Islet precursor cell (in vitro differentiated cells): ENCODE data around the gene P2RY2.

Experiments used
- DNase-seq: peaks from one replicate; pipeline ENCODE4 v3.0.0-alpha.2; 2018

P2RY2 gene

DNA sequence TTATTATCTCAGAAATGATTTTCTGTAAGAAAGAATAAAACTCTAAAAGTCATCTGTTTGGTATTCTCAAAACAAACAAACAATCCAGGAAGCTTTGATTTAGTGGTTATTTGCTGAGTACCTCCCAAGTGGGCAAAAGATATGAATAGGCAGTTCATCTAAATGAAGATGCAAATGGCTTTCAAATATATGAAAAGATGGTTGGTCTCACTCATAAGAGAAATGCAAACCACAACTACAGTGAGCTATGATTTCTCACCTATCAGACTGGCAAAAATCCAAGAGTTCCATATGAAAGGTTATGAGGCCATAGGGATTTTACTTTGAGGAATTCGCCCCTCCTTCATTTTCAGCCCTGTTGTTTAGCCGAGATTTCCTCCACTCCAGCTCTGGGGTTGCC is 11.3 kb upstream of the P2RY2 start:
- DNase-seq: no peak

DNA sequence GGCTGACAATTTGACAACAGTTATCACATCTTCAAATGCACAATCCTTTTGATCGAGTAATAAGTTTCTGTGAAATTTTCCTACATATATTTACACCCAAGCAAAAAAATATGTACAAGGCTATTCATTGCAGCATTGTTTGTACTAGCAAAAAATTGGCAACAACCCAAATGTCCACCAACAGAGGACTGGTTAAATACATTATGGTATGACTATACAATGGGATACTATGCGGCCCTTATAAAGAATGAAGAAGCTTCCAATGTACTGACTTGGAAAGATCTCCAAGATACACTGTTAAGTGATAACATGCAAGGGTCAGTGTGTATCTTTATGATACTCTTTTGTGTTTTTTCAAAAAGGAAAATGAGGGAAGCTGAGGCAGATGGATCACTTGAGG is 8.2 kb upstream of the P2RY2 start:
- DNase-seq: no peak

DNA sequence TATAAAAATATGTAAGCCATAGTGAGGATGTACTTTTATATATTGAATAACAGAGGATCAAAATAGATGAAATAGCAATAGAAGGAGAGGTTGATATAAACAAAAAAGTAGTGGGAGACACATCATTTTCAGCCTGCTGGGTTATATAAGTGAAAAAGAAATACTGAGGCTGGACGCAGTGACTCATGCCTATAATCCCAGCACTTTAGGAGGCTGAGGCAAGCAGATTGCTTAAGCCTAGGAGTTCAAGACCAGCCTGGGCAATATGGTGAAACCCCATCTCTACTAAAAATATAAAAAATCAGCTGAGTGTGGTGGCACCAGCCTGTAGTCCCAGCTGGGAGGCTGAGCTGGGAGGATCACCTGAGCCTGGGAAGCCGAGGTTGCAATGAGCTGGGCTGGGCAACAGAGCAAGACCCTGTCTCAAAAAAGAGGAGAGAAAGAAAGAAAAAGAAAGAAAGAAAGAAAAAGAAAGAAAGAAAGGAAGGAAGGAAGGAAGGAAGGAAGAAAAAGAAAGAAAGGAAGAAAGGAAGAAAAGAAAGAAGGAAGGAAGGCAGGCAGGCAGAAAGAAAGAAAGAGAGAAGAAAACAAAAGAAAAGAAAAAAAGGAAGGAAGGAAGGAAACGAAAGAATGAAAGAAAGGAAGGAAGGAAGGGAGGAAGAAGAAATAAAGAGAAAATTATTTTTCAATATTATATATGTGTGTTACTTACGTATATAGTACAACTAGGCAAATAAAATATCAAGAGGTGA is 7.0 kb upstream of the P2RY2 start:
- DNase-seq: no peak

DNA sequence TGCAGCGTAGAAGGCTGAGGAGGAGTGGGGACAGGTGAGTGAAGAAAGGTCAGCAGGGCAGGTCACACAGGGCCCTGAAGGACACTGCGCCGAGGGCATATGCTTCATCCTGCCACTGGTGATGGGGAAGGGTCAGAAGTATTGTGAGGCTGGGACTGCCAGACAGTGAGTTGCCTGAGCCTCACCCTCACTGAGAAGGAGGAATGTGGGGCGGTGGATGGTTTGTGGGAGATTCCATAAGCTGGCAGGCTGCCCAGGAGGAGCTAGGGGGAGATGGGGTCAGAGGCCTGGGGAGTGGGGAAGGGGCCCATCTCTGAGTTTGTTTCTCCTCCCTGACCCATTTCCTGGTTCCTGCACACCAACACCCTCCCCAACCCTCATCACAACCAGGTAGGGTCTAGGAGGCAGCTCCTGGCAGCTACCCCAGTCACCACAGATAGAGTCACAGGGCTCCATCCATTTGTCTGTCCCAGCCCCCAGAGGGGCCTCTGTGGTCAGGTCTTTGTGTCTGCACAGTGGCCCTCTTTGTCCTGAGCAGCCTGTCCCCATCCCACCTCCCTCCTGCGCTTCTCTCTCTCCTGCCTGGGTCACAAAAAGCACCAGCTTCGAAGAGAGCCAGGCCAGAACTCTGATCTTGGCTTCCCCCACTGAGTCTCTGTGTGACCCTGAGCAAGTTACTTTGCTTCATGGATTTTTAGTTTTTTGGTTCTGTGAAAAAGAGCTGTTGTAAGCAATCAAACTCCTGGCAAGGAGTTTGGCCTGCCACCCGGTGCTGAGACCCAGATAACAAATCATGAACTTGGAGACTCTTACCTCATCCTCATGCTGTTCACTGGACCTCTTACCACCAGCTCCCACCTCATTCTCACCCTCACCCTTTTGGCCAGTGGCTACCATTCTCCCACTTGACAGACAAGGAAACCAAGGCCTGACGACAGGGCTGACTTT is 4.6 kb upstream of the P2RY2 start:
- DNase-seq: no peak

DNA sequence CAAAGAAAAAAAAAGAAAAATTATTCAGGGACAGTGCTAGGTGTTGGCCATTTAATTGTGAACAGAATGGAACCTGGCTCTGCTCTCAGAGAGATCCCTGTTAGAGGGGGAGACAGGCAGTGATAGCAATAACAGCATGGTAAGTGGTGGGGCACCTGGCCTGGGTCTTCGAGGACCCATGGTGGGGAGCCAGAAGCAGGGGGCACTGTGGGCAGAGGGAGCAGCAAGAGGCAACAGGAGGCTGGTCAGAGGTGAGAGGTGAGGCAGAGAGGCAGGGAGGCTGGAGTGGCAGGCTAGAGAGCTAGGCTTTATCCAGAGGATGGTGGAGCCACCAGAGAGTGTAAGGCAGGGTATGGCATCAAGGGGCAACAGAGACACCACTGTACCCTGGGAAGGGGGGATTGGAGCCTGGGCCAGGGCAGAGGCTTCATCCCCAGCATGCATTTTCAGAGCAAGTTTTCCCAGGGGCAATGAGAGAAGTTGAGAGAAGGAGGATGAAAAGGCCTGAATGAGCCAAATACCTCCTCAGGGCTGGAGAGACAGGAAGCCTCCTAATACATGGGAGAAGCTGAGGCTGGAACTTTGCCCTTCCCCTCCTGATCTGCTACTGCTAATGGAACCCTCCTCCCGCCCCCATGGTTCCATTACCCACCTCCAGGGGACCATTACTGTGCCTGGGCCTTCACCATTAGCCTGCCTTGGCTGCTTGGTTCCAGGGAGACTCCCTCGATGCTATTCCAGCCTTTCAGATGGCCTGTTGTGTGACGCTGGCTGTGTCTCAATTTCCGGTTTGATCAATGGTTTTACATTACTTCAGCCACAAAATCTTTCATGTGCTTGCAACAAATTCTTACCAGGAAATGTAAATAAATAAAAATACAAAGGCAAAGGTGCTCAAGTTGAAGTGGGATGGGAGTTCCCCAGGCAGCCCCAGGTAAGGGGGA is 2.6 kb upstream of the P2RY2 start:
- no peak for DNase-seq

DNA sequence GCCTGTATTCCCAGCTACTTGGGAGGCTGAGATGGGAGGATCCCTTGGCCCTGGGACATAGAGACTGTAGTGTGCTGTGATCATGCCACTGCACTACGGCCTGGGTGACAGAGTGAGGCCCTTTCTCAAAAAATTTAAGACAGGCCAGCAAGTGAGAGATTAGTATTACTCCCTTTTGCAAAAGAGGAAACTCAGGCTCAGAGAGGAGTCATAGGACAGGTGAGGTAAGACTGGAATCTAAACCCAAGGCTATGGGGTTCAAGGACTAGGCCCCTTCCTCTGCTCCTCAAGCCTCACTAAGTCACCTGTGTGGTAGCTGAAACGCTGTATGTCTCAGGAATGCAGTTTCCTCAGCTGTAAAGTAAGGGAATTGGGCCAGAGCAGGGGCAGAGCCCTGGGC is 1.6 kb upstream of the P2RY2 start:
- DNase-seq: no peak

DNA sequence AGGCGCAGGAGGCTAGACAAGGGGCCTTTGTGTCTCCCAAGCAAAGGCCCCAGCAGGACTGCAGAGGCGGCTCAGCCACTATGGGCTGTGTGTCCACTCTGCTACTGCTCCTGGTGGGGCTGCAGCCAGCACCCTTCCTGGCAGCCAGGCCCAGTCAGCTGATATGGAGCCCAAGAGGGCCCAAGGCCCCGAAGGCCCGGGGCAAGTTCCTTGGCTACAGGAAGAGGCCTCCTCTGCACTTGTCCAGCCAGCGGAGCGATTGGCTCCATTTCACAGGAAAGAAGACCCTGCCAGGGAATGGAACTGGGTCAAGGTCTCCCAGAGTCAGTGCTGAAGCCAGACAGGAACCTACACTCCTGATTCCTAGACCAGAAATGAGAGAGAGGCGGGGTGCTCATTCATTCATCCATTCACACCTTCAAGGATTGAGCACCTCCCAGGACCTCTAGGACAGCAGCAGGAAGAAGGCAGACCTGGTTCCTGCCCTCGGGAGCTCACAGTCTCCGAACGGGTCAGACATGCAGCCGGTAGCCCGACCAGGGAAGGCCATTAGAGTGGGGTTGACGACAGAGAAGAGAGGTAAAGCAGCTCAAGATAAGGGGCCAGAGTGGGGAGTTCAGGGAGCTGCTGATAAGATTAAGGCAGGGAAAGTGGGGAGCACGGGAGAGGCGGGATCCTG is 811 bp upstream of the P2RY2 start:
- DNase-seq: no peak

DNA sequence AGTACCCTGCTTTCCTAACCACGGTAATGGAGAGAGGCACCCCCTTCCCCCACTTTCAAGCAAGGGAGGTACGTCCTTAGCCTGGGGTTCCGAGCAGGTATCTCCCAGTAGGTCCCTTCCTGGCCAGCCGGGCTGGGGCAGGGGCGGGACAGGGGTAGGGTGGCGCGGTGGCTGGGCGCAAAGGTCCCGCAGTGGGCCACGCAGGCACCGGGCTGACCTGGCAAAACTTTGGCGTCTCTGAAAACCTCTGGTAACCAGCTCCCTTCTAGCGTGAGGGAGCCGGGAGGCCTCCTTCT is 323 bp upstream of the P2RY2 start:
- no peak for DNase-seq

DNA sequence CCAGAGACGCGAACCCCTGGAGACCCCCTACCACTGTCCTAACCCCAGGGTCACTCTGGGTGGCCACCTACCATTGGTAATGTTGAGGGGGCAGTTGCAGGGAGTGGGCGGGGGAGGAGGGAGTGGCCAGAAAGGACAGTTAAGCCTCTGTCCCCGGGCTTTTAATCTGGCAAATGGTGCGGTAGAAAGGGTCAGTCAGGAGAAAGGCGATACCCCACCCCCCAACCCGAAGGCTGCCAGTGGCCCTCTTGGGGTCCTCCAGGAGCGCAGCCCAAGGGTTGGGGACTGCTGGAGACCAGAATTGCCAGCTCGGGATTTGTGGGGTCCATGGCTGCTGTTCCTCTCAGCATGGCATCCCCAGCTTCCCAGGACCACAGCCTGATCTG is 742 bp downstream of the P2RY2 start:
- DNase-seq: no peak

DNA sequence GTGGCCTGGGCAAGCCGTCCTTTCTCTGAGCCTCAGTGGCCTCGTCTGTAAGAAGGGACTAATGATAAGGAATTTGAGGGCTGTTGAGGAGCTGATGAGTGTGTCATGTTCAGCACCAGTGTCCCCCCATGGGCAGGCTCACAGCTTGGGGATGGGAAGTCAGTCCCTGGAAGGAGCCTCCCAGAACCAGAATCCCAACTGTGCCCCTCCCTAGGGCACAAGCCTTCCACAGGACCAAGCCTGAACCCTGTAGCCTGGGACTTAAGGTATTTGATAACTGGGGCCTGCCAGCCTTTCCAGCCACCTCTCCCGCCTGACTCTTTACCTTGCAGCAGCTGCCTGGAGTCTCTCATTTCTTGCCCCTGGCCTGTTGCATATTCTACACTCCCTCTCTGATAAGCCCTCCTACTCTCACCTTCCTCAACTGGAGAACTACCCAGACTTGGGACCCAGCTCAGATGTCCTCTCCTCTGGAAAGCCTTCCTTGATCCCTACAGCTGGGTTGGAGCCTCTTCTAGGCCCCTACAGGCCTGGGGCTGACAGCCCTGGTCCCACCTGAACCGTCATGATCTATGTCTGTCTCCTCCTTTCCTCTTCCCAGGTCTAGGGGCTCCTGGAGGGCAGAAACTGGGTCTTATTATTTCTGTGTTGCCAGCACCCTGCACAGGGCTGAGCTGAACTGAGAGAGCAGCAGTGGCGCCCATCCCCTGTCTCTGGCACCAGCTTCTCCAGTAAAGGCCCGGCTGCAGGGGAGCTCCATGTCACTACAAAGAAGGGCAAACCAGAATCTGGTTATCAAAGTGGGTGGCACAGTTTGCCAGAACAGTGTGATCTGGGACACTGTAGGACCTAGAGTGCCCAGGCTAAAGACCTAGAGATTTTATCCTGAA is 1.6 kb downstream of the P2RY2 start:
- no peak for DNase-seq

DNA sequence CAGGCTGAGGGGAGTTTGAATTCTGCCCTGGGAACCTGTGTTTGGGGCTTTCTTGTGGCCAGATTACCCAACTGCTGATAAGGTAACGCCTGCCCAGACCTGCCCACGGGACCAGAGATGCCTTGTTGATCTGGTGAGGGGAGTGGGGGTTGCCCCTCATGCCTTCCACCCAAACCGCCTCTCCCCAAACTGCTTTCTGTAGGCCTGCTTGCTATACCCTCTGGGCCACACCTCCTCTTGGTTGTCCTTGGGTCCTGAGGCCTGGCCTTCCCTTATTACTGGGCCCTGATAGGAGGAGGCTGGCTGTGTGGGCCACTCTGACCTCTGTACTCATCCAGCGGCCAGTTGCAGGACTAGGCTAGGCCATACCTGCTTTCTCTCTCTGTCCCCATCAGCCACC is 3.4 kb downstream of the P2RY2 start:
- DNase-seq: no peak

DNA sequence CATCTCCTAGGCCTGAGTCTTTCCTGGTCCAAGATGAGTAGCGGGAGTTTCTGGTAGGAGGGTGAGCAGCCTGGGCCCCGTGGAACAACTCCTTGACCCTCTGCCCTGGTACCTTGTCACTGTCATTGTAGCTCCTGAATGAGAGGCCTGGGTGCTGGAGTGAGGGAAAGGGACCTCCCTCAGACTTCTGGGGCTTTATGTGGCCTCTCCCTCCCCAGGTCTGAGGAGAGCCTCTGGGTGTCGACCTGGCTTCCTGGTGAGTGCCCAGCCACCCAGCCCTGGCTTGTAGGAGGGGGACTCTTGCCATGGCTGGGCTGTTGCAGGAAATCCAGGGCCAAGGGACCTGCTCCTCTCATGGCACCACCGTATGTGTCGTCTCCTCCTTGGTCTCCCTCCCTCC is 3.9 kb downstream of the P2RY2 start:
- DNase-seq: no peak

DNA sequence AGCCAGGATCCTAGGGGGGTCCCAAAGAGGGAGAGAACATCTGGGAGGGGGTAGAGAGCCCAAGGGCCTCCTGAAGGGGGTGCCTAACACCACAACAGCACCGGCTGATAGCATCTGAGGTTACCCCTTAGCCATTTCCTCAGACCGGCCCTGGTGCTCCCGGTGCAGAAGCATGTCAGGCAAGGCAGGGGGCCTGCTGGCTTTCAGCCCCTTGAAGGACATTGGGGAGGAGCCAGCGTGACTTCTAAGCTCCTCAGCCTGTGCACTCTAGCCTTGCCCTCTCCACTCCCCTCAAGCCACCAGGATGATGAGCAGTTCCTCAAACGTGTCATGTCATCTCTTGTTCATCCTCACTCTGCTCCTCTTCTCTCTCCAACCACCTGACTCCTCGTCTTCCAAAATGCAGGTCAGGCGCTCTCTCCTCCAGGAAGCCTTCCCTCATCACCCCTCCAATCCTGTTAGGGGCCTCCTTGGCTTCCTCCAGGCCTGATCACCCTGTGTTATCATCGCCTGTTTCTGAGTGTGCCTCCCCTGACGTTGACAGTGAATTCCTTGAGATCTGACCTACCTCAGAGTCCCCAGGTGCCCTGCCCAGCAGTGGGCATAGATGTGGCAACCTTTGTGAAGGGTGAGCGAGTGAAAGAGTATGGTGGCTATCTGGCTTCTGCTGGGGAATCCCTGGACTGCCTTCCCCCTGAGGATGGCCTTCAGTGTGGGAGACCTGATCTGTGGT is 6.1 kb downstream of the P2RY2 start:
- peak; percentile 51 for DNase-seq

DNA sequence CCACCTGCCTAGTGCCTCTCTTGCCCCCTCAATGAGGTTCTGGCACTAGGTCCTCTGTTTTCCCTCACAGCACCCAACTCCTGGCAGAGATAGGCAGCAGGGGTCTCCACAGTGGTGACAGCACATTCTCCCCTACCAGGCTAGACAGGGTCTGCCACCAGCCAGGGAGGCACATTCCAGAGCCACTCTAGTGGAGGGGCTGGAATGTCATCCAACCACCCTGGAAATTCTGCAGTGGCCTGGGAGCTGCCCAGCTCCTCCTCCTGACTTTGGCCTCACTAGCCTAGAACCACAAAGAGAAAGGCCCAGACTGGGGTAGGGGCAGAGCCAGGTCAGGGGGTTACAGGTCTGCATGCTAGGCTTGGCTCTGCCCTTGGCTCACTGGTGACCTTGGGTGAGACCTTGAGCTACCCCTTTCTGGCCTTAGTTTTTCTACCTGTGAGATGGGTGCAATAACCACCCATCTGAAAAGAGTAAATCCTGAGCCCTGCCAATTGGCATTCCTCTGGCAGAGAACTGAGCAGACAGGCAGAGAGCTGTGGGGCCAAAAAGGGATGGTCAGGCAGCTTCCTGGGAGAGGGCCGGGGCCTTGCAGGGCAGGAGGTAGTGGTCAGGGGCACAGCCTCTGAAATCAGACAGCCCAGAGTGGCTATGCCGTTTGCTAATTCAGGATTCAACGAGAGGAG is 7.1 kb downstream of the P2RY2 start:
- peak; percentile 92 for DNase-seq

DNA sequence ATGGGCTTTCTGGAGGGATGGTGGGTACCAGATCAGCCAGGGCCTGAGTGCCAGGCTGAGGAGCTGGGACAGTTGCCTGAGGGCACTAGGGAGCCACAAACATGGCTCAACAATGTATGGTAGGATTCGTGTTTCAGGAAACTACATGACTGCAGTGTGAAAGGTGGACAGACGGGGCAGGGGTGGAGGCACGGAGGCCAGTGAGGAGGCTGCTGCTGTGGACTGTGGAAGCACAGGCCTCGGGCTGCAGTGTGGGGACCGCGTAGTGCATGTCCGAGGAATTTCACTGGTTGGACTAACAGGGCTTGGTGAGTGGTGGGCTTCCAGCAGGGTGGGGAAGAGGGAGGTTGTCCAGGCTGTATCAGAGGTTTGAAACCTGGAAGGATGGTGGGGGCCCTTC is 7.8 kb downstream of the P2RY2 start:
- peak; percentile 50 for DNase-seq

DNA sequence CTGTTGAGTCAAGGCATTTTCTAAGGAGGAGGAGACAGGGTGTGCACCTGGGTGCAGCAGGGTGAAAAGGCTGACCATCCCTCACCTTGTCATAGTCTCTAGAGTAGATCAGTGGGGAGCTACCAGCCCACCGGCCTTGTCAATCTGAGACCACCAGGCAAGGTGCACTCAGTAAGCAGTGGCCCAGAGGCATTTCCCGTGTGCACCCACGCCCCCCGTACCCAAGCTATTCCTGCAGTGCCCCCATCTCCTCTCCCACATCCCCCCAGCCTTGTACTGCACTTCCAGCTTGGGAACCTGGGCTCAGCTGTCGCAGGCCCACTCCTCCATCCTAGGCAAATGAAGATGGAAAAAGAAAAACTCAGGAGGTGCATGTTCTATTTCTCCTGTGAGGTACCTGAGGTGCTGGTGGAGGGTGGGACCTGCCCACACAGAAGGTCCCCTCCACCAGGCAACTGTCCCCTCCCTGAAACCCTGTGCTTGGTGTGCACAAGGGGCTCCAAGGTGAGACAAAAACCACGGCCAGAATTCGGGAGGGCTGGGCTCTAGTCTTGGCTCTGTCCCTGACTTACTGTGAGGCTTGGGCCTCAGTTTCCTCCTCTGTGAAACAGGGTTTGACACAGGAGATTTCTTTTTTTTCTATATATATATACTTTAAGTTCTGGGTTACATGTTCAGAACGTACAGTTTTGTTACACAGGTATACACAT is 8.4 kb downstream of the P2RY2 start:
- peak; percentile 31 for DNase-seq

DNA sequence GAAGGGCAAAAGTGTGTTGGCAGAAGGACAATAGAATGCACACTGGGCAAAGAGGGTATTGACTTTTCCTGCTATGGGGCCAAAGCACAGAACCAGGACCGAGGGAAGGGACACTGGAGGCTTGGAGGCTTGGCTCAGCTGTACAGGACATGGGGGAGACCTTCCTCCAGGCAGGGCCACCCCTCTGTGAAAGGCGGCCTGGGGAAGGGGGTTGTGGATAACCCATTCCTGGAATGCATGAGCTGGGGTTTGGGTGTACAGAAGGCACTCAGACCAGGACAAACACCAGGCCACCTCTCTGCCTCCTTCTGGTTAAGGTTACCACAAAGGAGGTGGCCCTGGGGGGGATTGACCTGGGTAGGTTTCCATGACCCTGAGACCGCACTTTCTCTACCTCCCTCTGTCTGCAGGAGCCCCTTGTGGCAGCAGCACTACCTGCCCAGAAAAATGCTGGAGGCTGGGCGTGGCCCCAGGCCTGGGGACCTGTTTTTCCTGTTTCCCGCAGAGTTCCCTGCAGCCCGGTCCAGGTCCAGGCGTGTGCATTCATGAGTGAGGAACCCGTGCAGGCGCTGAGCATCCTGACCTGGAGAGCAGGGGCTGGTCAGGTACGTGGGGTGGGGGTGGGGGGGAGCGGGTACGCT is 9.6 kb downstream of the P2RY2 start:
- peak; percentile 98 for DNase-seq

DNA sequence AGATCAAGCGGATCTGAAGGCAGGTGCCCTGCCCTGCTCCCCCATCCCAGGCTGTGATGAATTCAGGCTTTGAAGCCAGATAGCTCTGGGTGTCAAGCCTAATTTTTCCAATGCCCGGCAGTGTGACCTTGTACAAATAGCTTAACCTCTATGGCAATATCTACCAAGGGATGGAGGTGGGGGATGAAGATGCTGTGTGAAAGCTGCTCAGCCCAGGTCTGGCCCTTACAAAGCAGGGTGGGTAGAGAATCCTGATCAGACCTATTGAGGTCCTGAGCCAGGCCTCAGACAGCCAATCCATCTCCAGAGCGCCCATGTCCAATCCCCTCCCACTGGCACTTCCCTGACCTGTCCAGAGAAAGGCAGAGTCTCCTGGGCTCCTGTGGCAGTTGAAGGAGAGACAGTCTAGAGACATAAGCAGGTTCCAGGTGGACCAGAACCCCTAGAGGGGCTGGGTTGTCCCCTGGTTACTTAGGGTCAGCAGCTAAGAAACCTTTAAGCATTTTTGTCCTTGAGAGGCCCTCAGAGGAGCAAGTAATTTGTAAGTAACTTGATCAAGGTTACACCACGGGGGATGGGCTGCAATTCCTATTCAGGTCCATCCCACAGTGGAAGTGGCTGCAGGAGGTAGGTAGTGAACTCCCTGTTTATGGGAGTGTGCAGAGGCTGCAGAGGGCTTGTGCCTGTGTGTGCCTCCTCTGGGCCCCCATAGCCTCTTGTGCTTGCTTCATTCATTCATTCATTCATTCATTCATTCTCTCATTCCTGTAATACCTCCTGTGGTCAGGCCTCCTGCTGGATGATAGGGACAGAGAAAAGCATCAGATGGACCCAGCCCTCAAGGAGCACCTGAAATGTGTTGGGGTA is 10.4 kb downstream of the P2RY2 start:
- DNase-seq: peak; percentile 57
